HCT116 (cell line): ENCODE results near the gene ACAP3. TPM values are rescaled to one million over a fixed set of nuclear protein-coding genes. Genes with fewer than 3 reads are reported as not detected.

ENCODE experiments used
- ATAC-seq: fragments of 200-7000 bp; cut with Tn5 transposase; 2 replicates; pipeline ENCODE4 v1.9.1; 2020; ENCODE audit warnings: mild to moderate bottlenecking, moderate library complexity
- BruUV-seq: library from RNA; stranded (reverse); fragments of 400-500 nt; replicated peaks from 2 replicates; lab custom pipeline; 2021; lab: Mats Ljungman, UMichigan
- CTCF ChIA-PET: fragments of 300-600 bp; sonication (Branson Sonifier 250); formaldehyde crosslinking; loops from one replicate; lab custom pipeline; 2021; ENCODE audit warnings: antibody characterized with exemption; lab: Charles Lee
- POLR2A ChIA-PET: fragments of 300-600, 350-600 bp; sonication (Branson Sonifier 250); formaldehyde crosslinking; loops from one replicate; lab custom pipeline; 2021; ENCODE audit warnings: antibody characterized with exemption; lab: Charles Lee
- RAD21 ChIA-PET, 2 experiments: fragments of 300-600 bp; sonication (Branson Sonifier 250); formaldehyde crosslinking; loops; one replicate each; lab custom pipeline; 2023; ENCODE audit warnings: low total read pairs in 2 of 2; ENCODE audit not compliant: uncharacterized antibody in 2 of 2, unreplicated experiment in 2 of 2, low non-redundant PET in 1 of 2; lab: Charles Lee
- DNase-seq: peaks from one replicate; pipeline ENCODE4 v3.0.0-alpha.2; 2010; ENCODE audit warnings: low read depth, low spot score
- H2AFZ ChIP-seq: fragments of 200-600 bp; shearing (Covaris generic), sonication (generic); 2 replicates; pipeline ENCODE4 v1.6.1; 2017; ENCODE audit warnings: low read depth, mixed run types, mixed read lengths, antibody characterized with exemption, low read length; ENCODE audit not compliant: poor library complexity, severe bottlenecking
- H3K27ac ChIP-seq: 2 replicates; pipeline ENCODE4 v1.5.1; 2012; ENCODE audit warnings: low read depth, low read length
- H3K27me3 ChIP-seq: fragments of 200-600 bp; sonication (generic); 2 replicates; pipeline ENCODE4 v1.6.1; 2016; ENCODE audit warnings: mixed run types, low read length, mixed read lengths; ENCODE audit not compliant: insufficient read depth
- H3K36me3 ChIP-seq, 2 experiments: fragments of 200-500 bp in 1 of 2; fragments of 200-600 bp in 1 of 2; sonication (Bioruptor generic) in 1 of 2; sonication (generic) in 1 of 2; 2 replicates each; pipeline versions ENCODE4 v1.5.1 to v1.6.1; 2014 to 2016; ENCODE audit warnings: low read length in 2 of 2, inconsistent platforms in 1 of 2, mixed read lengths in 1 of 2, mixed run types in 1 of 2; ENCODE audit not compliant: insufficient read depth in 2 of 2, control insufficient read depth in 1 of 2
- H3K4me1 ChIP-seq, 2 experiments: fragments of 200-600 bp in 1 of 2; sonication (generic) in 1 of 2; 2 replicates each; pipeline versions ENCODE4 v1.5.1 to v1.6.1; 2012 to 2017; ENCODE audit warnings: low read length in 2 of 2, inconsistent platforms in 1 of 2, mild to moderate bottlenecking in 1 of 2, mixed read lengths in 1 of 2, mixed run types in 1 of 2, moderate library complexity in 1 of 2; ENCODE audit not compliant: insufficient read depth in 2 of 2, control insufficient read depth in 1 of 2
- H3K4me2 ChIP-seq: fragments of 200-600 bp; sonication (generic); 2 replicates; pipeline ENCODE4 v1.6.1; 2017; ENCODE audit warnings: mixed run types, low read length, mixed read lengths
- H3K4me3 ChIP-seq, 2 experiments: fragments of 200-600 bp in 1 of 2; sonication (generic) in 1 of 2; replicated peaks in 1 of 2; 2 replicates each; pipeline ENCODE4 v1.5.1; 2011 to 2016; ENCODE audit warnings: low read length in 2 of 2, control low read depth in 1 of 2, low read depth in 1 of 2, mild to moderate bottlenecking in 1 of 2, mixed read lengths in 1 of 2, mixed run types in 1 of 2
- H3K79me2 ChIP-seq: fragments of 200-600 bp; sonication (generic); 2 replicates; pipeline ENCODE4 v1.6.1; 2017; ENCODE audit warnings: mild to moderate bottlenecking, mixed run types, low read length, moderate library complexity, mixed read lengths; ENCODE audit not compliant: insufficient read depth
- H3K9ac ChIP-seq: fragments of 200-600 bp; sonication (generic); 2 replicates; pipeline ENCODE4 v1.6.1; 2016; ENCODE audit warnings: low read length, mixed read lengths
- H3K9me2 ChIP-seq: fragments of 200-600 bp; sonication (generic), shearing (Covaris generic); 2 replicates; pipeline ENCODE4 v1.6.1; 2017; ENCODE audit warnings: mixed run types, mild to moderate bottlenecking, moderate library complexity; ENCODE audit not compliant: insufficient read depth
- H3K9me3 ChIP-seq, 2 experiments: fragments of 200-500 bp in 1 of 2; fragments of 200-600 bp in 1 of 2; sonication (Bioruptor generic) in 1 of 2; sonication (generic) in 1 of 2; 2 replicates each; pipeline ENCODE4 v1.6.1; 2014 to 2017; ENCODE audit warnings: low read length in 2 of 2, mixed read lengths in 2 of 2, inconsistent platforms in 1 of 2, low read depth in 1 of 2, mild to moderate bottlenecking in 1 of 2, mixed run types in 1 of 2, moderate library complexity in 1 of 2; ENCODE audit not compliant: control insufficient read depth in 1 of 2, insufficient read depth in 1 of 2
- H4K20me1 ChIP-seq: fragments of 200-600 bp; sonication (generic), shearing (Covaris generic); 2 replicates; pipeline ENCODE4 v1.6.1; 2017; ENCODE audit warnings: mixed run types, mild to moderate bottlenecking, moderate library complexity; ENCODE audit not compliant: insufficient read depth
- ATF3 ChIP-seq: IDR thresholded peaks from 2 replicates; pipeline ENCODE4 v1.6.1; 2012
- CBX3 ChIP-seq: IDR thresholded peaks from 2 replicates; pipeline ENCODE4 v1.6.1; 2012; ENCODE audit warnings: low read depth
- CEBPB ChIP-seq: IDR thresholded peaks from 2 replicates; pipeline ENCODE4 v1.6.1; 2012; ENCODE audit warnings: low read depth
- CTCF ChIP-seq, 3 experiments: fragments of 200-600 bp in 1 of 3; sonication (generic) in 1 of 3; IDR thresholded peaks in 2 of 3; conservative IDR thresholded peaks in 1 of 3; 2 replicates each; pipeline ENCODE4 v1.5.1; 2012 to 2017; ENCODE audit warnings: low read depth in 2 of 3, low read length in 2 of 3, antibody characterized with exemption in 1 of 3, borderline replicate concordance in 1 of 3, control low read depth in 1 of 3, mild to moderate bottlenecking in 1 of 3, mixed read lengths in 1 of 3, mixed run types in 1 of 3, moderate library complexity in 1 of 3; ENCODE audit not compliant: insufficient read depth in 1 of 3
- EGR1 ChIP-seq: IDR thresholded peaks from 2 replicates; pipeline ENCODE4 v1.6.1; 2012; ENCODE audit warnings: low read depth
- ELF1 ChIP-seq: IDR thresholded peaks from 2 replicates; pipeline ENCODE4 v1.6.1; 2012; ENCODE audit warnings: low read depth, borderline replicate concordance
- POLR2A ChIP-seq: IDR thresholded peaks from 2 replicates; pipeline ENCODE4 v1.7.0; 2011; ENCODE audit warnings: borderline replicate concordance; ENCODE audit not compliant: insufficient read depth, insufficient read length; ENCODE audit errors: extremely low read depth
- SIN3A ChIP-seq: IDR thresholded peaks from 2 replicates; pipeline ENCODE4 v1.6.1; 2012; ENCODE audit warnings: low read depth
- SRF ChIP-seq: IDR thresholded peaks from 2 replicates; pipeline ENCODE4 v1.6.1; 2012; ENCODE audit warnings: low read depth
- TCF7L2 ChIP-seq: IDR thresholded peaks from 2 replicates; pipeline ENCODE4 v1.7.0; 2011; ENCODE audit warnings: borderline replicate concordance, inconsistent platforms; ENCODE audit not compliant: insufficient read depth, insufficient read length; ENCODE audit errors: extremely low read depth
- YY1 ChIP-seq: IDR thresholded peaks from 2 replicates; pipeline ENCODE4 v1.6.1; 2011; ENCODE audit warnings: low read length, low read depth, moderate library complexity, mild to moderate bottlenecking; ENCODE audit not compliant: insufficient replicate concordance; ENCODE audit errors: extremely low read depth
- ZBTB33 ChIP-seq: IDR thresholded peaks from 2 replicates; pipeline ENCODE4 v1.6.1; 2011; ENCODE audit warnings: mild to moderate bottlenecking, low read length, moderate library complexity; ENCODE audit not compliant: insufficient replicate concordance; ENCODE audit errors: extremely low read depth
- intact Hi-C: fragments of 100-400 bp; cut with micrococcal nuclease; formaldehyde crosslinking; loops from 2 replicates; pipeline ENCODE4 v1.10.0; 2022
- total RNA-seq: library from RNA; stranded (reverse); gene quantifications from one replicate; pipeline ENCODE4 v1.2.1, GENCODE V29; 2021; ENCODE audit not compliant: unreplicated experiment

Gene ACAP3
- total RNA-seq, 1 experiment from 2014 or later = 38.8 TPM

- ChIA-PET CTCF (no interaction called here), POLR2A (no interaction called here), RAD21 (no interaction called here)
- Histone ChIP-seq H2AFZ (no peak overlapping the region), H3K4me1 (peaks cover 24 to 47% of the 10 kb centered on the region in 2 experiments), H3K36me3 (peaks cover 19 to 44% of the 10 kb centered on the region in 2 experiments), H3K4me3 (no peak overlapping the region), H4K20me1 (peaks cover 9% of the 10 kb centered on the region; the same call in 1 of the 2 replicates), H3K9me2 (no peaks in the 10 kb centered on the region), H3K27ac (peak overlapping the region; percentile 14; the same call in 1 of the 2 replicates), H3K79me2 (peaks cover 90% of the 10 kb centered on the region), H3K4me2 (no peak overlapping the region)
- DNase-seq (no peak), ATAC-seq (no peak)
- intact Hi-C loops = no loop called here
- no peak for TF ChIP-seq CTCF (IDR thresholded peaks at IDR 0.05 in 2 of 3, conservative IDR thresholded peaks at IDR 0.05 in 1 of 3; ENCODE audit: borderline replicate concordance in 1 of 3, insufficient read depth in 1 of 3, low read depth in 2 of 3, low read length in 2 of 3)
- TF ChIP-seq EGR1 = no peak
- TF ChIP-seq CEBPB = no peak
- TF ChIP-seq POLR2A = no peak
- TF ChIP-seq, all 23 proteins: peak for 0
- BruUV-seq = no TSS peak
- Histone ChIP-seq H3K27me3 (no peaks in the 10 kb centered on the region), H3K9ac (no peak overlapping the region), H3K9me3 (no peaks in the 10 kb centered on the region)
These were observed 6.5 kb upstream of the ACAP3 start for GRCh38 chr1:1314237-1314586.

- no peaks in the 10 kb centered on the region for H3K9me2 ChIP-seq
- ChIA-PET RAD21 (no interaction called here), CTCF (no interaction called here), POLR2A (no interaction called here)
- no peak overlapping the region for H3K9ac ChIP-seq
- peaks cover 20 to 42% of the 10 kb centered on the region in 2 experiments for H3K4me1 ChIP-seq
- BruUV-seq = no TSS peak
- DNase-seq (no peak), ATAC-seq (no peak)
- H2AFZ ChIP-seq = no peak overlapping the region
- intact Hi-C loops = no loop called here
- no peak overlapping the region for H3K4me2 ChIP-seq
- peaks cover 88% of the 10 kb centered on the region for H3K79me2 ChIP-seq
- peaks cover 19 to 39% of the 10 kb centered on the region in 2 experiments for H3K36me3 ChIP-seq
- H4K20me1 ChIP-seq = peaks cover 5% of the 10 kb centered on the region; the same call in 1 of the 2 replicates
- no peak overlapping the region for H3K4me3 ChIP-seq
- no peaks in the 10 kb centered on the region for H3K9me3 ChIP-seq
- H3K27me3 ChIP-seq = no peaks in the 10 kb centered on the region
- peak overlapping the region; percentile 29; the same call in 1 of the 2 replicates for H3K27ac ChIP-seq
- TF ChIP-seq SIN3A = no peak
- no peak for TF ChIP-seq CTCF (IDR thresholded peaks at IDR 0.05 in 2 of 3, conservative IDR thresholded peaks at IDR 0.05 in 1 of 3; ENCODE audit: borderline replicate concordance in 1 of 3, insufficient read depth in 1 of 3, low read depth in 2 of 3, low read length in 2 of 3)
- no peak for TF ChIP-seq YY1
- no peak for TF ChIP-seq TCF7L2
- TF ChIP-seq ELF1 = no peak
- TF ChIP-seq SRF = no peak
- no peak for TF ChIP-seq ATF3
- TF ChIP-seq ZBTB33 = no peak
- TF ChIP-seq CBX3 = no peak
These were observed 5.9 kb upstream of the ACAP3 start for GRCh38 chr1:1313500-1314236.
